ENCODE data around the gene RDH14. TPM values are rescaled to one million over a fixed set of nuclear protein-coding genes. Genes with fewer than 3 reads are reported as not detected.

RDH14 gene
- total RNA-seq, 4 donors from 2014 or later = 26.4 to 138 (median 32.5) TPM

- WGBS, 2 donors (ENCODE audit: low coverage in 1 of 2) = 79 to 85% methylated on average over 3 of the region's 3 CpGs
- no peaks in the 10 kb centered on the region for H3K27me3 ChIP-seq
- H3K27ac ChIP-seq = no peak overlapping the region
- in situ Hi-C loops (cut with MboI; ENCODE audit: low pct_ligation_motif_present in 1 of 4, low pct_unique_long_range_greater_than_20kb in 1 of 4, low sequenced_read_pairs in 3 of 4) = no loop called here
- H3K36me3 ChIP-seq = no peaks in the 10 kb centered on the region
- no peaks in the 10 kb centered on the region for H3K4me1 ChIP-seq
- intact Hi-C loops (cut with DNase I; ENCODE audit: low total_unique reads) = no loop called here
- no peak overlapping the region for H3K4me3 ChIP-seq
- TF ChIP-seq POLR2AphosphoS5 (IDR thresholded peaks at IDR 0.05) (no peak), CTCF (IDR thresholded peaks at IDR 0.05) (no peak), EP300 (IDR thresholded peaks at IDR 0.05; ENCODE audit: low read depth) (no peak), POLR2A (IDR thresholded peaks at IDR 0.05) (no peak)
- no peaks in the 10 kb centered on the region for H3K9me3 ChIP-seq
- no peak for DNase-seq
Observed at GRCh38 chr2:18603854-18604530, 43.5 kb upstream of the RDH14 start.

GRCh38 chr2:18602298-18602697, 41.8 kb upstream of the RDH14 start:
- no peak overlapping the region for H3K27ac ChIP-seq
- TF ChIP-seq CTCF (IDR thresholded peaks at IDR 0.05) = no peak
- TF ChIP-seq POLR2A (IDR thresholded peaks at IDR 0.05) = no peak
- TF ChIP-seq POLR2AphosphoS5 (IDR thresholded peaks at IDR 0.05) = no peak
- TF ChIP-seq EP300 (IDR thresholded peaks at IDR 0.05; ENCODE audit: low read depth) = no peak
- 86 to 91% methylated on average over 2 of the region's 2 CpGs for WGBS, 2 donors (ENCODE audit: low coverage in 1 of 2)
- DNase-seq = no peak
- H3K9me3 ChIP-seq = no peaks in the 10 kb centered on the region
- H3K4me1 ChIP-seq = no peaks in the 10 kb centered on the region
- H3K36me3 ChIP-seq = no peaks in the 10 kb centered on the region
- in situ Hi-C loops (cut with MboI; ENCODE audit: low pct_ligation_motif_present in 1 of 4, low pct_unique_long_range_greater_than_20kb in 1 of 4, low sequenced_read_pairs in 3 of 4) (no loop called here), intact Hi-C loops (cut with DNase I; ENCODE audit: low total_unique reads) (no loop called here)
- H3K27me3 ChIP-seq = no peaks in the 10 kb centered on the region
- no peak overlapping the region for H3K4me3 ChIP-seq

- in situ Hi-C loops (cut with MboI; ENCODE audit: low pct_ligation_motif_present in 1 of 4, low pct_unique_long_range_greater_than_20kb in 1 of 4, low sequenced_read_pairs in 3 of 4) = no loop called here
- WGBS, 2 donors (ENCODE audit: low coverage in 1 of 2) = 64 to 67% methylated on average over 2 of the region's 2 CpGs
- no peaks in the 10 kb centered on the region for H3K27me3 ChIP-seq
- no peak overlapping the region for H3K27ac ChIP-seq
- H3K4me3 ChIP-seq = no peak overlapping the region
- no peak for DNase-seq
- intact Hi-C loops (cut with DNase I; ENCODE audit: low total_unique reads) = no loop called here
- no peaks in the 10 kb centered on the region for H3K4me1 ChIP-seq
- H3K36me3 ChIP-seq = no peaks in the 10 kb centered on the region
- no peaks in the 10 kb centered on the region for H3K9me3 ChIP-seq
- TF ChIP-seq POLR2A (IDR thresholded peaks at IDR 0.05) (no peak), CTCF (IDR thresholded peaks at IDR 0.05) (no peak), POLR2AphosphoS5 (IDR thresholded peaks at IDR 0.05) (no peak), EP300 (IDR thresholded peaks at IDR 0.05; ENCODE audit: low read depth) (no peak)
Observed at GRCh38 chr2:18600255-18600613, 39.8 kb upstream of the RDH14 start.

- Histone ChIP-seq H3K4me1 (no peaks in the 10 kb centered on the region), H3K9me3 (no peaks in the 10 kb centered on the region), H3K36me3 (no peaks in the 10 kb centered on the region), H3K27me3 (no peaks in the 10 kb centered on the region), H3K27ac (no peak overlapping the region), H3K4me3 (no peak overlapping the region)
- no peak for DNase-seq
- WGBS, 2 donors (ENCODE audit: low coverage in 1 of 2) = 56 to 57% methylated on average over 2 of the region's 2 CpGs
- TF ChIP-seq POLR2AphosphoS5 (IDR thresholded peaks at IDR 0.05) (no peak), CTCF (IDR thresholded peaks at IDR 0.05) (no peak), POLR2A (IDR thresholded peaks at IDR 0.05) (no peak), EP300 (IDR thresholded peaks at IDR 0.05; ENCODE audit: low read depth) (no peak)
- in situ Hi-C loops (cut with MboI; ENCODE audit: low pct_ligation_motif_present in 1 of 4, low pct_unique_long_range_greater_than_20kb in 1 of 4, low sequenced_read_pairs in 3 of 4) (no loop called here), intact Hi-C loops (cut with DNase I; ENCODE audit: low total_unique reads) (no loop called here)
Observed at GRCh38 chr2:18599509-18600254, 39.2 kb upstream of the RDH14 start.
